Stimulated activated CD8-positive, alpha-beta memory T cell treated with anti-CD3 and anti-CD28 coated beads, Interleukin-12 subunit alpha, Interleukin-12 subunit beta, amount 100 ng/mL, for 24 hours (primary cell): ENCODE measurements around the gene ACTL7B.
"Not testable (repeated sequence)": the region's sequence is repeated elsewhere in the genome, so short reads cannot be mapped to it uniquely, and the experiment has no call there.

Source experiments
- DNase-seq: peaks from one replicate; pipeline ENCODE4 v3.0.0-alpha.2; 2020; ENCODE audit errors: extremely low read depth

ACTL7B gene, protein sequence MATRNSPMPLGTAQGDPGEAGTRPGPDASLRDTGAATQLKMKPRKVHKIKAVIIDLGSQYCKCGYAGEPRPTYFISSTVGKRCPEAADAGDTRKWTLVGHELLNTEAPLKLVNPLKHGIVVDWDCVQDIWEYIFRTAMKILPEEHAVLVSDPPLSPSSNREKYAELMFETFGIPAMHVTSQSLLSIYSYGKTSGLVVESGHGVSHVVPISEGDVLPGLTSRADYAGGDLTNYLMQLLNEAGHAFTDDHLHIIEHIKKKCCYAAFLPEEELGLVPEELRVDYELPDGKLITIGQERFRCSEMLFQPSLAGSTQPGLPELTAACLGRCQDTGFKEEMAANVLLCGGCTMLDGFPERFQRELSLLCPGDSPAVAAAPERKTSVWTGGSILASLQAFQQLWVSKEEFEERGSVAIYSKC

DNA sequence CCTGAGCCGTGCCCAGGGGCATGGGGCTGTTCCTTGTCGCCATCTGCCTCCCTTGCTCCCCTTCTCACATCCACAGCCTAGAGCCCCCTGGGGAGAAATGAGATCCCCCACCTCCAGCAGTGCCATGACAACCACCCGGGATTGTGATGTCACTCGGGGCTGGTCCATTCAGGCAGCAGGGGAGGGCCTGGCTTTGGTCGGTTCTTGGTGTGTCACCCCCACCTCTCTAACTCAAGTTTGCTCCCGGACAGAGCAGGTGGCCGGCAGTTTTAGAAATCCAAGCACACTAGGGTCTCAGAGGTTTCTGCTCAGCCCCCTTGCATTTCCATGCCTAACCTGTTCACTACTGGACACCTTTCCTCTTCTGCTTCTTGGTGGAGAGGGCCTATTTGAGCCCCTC is at the start of gene ACTL7B:
Gene ACTL7B, minus strand, starts transcription at position 99 of the 400 bp plus-strand sequence. Its CDS starts 56 bp downstream, at position 43.
- DNase-seq, result no peak

DNA sequence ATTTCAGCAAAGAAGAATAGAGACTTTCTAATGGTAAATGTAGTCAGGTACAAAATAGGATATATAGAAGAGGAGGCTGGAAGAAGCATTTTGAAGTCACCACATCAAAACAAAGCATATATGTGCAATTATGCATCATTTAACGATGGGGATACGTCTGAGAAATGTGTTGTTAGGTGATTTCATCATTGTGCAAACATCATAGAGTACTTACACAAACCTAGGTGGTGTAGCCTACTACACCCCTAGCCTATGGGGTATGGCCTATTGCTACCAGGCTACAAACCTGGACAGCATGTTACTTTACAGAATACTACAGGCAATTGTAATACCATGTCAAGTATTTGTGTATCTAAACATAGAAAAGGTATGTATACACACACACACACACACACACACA is 49.7 kb upstream of the ACTL7B start:
- DNase-seq, result no peak

DNA sequence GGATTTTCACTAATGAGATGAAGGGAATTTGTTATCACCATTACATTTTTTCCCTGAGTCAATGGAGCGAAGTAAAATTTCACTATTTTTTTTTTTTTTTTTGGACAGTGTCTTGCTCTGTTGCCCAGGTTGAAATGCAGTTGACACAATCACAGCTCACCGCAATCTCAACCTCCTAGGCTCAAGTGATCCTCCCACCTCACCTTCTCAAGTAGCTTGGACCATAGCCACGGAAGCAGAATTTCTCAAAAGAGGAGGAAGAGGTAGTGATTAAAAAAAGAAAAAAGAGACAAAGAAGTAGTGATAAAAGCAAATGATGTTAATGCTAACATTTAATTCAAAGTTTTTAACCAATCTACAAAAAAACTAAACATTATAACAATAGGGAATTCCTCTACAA is 48.4 kb upstream of the ACTL7B start:
- no peak for DNase-seq

DNA sequence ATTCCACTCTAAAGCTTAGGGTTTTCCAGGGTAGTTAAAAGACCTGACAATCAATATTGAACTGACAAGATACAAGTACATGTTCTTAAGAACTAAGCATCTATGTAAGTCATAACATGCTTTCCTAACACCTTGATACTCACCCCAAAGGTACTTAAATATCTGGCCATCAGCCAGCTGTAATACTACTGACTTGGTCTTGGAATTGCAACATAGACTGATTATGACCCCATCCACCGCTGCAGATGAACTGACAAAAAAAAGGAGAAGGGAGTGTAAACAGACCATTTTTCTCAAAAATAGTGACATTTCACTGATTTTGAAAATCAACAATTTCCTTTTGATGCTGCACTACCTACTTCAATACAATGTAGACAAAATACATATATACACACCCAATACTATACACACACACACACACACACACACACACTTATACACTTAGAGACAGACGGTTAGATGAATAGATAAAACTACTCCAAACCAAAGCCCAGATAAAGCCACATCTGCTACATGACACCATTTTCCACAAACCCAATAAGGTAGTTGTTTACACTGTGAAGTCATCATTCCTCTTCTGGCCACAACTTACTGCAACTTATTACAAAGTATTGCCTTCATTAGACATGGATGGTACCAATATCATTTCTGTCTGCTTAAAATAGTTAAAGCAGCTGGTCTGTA is 47.8 kb upstream of the ACTL7B start:
- no peak for DNase-seq

DNA sequence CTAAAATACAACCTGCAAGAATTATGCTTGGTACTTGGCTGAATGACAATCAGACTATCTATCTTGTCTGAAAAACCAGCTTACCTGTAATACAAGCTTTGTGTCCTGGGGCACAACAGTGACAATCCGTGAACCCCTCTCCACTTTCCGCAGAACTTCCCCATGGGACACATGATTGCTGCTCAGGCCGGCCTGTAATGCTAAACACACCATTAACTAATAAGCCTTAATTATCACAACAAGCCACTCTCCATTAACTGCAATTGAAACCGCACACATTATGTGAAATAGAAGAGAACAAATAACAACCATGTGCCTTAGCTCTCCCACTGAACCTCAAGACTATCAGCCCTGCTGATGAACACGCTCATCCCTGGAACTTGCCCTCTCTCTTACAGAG is 44.4 kb upstream of the ACTL7B start:
- no peak for DNase-seq

DNA sequence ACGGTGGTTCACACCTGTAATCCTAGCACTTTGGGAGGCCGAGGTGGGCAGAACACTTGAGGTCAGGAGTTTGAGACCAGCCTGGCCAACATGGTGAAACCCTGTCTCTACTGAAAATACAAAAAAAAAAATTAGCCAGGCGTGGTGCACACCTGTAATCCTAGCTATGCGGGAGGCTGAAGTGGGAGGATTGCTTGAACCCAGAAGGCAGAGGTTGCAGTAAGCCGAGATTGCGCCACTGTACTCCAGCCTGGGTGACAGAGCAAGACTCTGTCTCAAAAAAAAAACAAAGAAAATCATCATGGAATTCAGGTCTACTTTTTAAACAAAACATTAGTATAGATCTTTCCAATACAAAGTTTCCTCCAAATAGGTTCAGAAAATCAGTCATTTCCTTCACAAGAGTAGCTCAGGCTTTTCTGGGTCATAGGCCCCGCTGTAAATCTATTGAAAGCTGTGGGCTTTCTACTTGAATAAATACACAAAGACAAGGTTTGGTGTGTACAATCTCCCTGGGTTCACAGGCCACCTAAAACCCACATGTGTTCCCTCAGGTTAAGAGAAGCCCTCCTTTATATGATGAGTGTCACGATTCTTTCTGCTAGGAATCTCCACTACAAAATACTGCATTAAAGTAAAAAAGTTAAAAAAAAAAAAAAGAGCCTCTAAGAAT is 43.4 kb upstream of the ACTL7B start:
- DNase-seq, result not testable (repeated sequence)

DNA sequence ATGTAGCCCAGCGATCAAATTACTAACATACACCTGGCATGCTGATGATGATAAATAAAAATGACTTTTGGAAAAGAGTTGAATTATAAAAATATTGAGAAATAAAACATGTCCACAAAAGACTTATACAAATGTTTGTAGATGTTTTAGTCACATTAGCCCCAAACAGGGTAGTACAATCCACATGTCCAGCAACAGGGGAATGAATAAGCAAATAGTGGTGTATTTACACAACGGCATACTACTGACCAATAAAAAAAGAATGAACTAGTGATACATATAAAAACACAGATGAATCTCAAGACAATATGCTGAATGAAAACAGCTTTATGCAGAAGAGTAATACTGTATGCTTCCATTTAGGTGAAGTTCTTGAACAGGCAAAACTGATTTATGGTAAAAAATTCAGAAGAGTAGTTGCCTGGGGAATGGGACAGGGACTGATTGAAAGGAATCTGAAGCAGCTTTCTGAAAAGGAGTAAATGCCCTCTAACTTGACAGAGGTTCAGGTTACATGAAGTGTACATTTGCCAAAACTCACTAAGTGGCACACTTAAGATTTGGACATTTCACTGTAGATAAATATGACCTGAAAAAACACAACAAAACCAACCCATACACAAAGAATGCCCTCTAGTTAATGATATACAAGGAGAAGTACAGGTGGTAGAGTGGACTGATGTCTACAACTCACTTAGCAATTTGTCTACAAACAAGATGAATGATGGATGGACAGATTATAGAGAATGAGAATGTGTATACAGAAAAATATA is 41.7 kb upstream of the ACTL7B start:
- no peak for DNase-seq

DNA sequence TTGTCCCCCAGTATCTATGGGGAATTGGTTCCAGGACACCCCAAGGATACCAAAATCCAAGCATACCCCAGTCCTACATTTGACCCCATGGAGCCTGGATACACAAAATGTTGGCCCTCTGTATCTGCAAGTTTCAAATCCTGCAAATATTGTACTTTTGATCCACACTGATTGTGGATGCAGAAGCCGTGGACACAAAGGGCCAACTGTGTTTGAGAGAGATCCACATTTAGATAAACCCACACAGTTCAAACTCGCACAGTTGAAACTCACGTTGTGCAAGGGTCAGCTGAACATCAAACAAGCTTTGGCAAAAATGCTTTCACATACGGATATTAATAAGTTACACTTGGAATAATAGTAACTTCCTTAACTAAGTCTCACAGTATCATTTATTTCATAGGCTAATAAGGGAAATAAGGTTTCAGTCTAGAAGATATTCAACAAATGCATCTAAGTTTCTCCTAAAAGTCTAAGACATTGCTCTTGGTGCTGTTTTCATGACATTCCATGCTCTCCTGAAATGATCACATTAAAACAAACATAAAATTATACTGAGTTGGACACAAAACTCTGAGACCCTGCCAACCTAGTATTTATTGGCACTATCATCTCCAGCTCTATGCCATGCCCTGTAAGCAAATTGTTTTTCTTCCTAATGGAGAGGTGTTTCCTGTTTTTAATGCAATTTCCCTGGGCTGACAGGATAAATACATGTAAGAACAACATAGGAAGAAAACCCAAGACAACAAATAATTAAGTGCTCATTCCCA is 38.6 kb upstream of the ACTL7B start:
- no peak for DNase-seq

DNA sequence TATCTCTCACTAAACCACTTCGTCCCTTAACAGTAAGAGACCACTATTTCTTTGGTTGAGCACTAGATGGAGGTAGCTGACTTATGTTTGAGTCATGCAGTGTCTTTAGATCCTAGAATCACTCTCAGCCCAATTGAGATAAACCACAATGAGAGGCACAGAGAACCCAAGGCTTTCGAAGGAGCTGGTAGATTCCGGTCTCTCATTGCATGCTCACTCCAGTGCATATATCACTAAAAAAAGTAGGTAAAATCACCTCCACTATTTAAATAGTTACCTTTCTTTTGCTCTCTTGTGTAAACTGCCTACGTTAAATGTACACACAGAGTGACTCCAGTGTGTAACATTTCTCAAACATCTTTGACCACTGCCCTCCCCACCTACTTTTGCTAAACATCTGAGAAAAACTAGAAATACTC is 33.9 kb upstream of the ACTL7B start:
- DNase-seq, result no peak

DNA sequence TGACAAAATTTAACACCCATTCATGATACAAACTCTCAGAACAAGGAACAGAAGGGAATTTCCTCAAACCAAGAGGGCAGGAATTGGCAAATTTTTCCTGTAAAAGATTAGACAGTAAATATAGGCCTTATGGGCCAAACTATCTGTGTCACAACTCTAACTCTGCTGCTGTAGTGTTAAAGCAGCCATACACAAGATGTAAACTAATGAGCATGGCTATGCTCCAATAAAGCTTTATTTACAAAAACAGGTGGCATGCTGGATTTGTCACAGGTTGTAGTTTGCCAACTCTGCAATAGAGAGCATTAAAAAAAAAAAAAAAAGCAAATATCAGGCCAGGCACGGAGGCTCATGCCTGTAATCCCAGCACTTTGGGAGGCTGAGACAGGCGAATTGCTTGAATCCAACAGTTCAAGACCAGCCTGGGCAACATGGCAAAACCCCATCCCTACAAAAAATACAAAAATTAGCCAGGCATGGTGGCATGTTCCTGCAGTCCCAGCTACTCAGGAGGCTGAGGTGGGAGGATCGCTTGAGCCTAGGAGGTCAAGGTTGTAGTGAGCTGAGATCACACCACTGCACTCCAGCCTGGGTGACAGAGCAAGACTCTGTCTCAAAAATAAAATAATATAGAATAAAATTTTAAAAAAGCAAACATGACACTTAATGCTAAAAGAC is 30.9 kb upstream of the ACTL7B start:
- not testable (repeated sequence) for DNase-seq

DNA sequence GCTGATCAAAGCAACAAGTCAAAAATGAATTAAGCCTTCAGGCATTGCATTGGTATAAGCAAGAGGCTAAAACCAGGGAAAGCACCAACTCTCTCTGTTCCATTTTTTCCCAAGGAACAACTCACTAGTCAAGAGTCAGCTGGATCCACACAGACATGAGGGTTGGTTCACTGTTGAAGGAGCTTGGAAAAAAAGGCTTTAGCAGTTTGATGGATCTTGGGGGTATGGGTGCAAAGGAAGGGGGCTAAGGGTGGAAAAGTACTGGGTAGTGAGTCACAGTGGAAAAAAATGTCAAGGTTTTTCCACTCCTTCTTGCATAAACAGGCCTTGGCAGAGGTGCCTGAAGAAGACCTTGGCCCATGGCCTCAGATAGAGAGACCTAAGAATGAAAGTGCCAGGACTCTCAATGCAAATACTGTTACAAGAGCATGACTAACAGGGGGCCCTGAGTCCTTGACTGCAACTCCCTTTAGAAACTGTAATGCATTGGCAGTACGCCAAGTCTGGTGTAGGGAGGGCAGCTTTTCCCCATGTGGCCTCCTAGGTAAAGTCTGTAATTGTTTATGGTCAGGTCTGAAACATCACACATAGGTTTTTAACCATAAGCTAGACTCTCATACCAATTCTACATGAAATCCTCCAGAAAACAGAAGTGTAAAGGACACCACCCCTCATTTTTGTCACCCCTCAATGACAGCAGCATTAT is 30.0 kb upstream of the ACTL7B start:
- peak; percentile 7 for DNase-seq

DNA sequence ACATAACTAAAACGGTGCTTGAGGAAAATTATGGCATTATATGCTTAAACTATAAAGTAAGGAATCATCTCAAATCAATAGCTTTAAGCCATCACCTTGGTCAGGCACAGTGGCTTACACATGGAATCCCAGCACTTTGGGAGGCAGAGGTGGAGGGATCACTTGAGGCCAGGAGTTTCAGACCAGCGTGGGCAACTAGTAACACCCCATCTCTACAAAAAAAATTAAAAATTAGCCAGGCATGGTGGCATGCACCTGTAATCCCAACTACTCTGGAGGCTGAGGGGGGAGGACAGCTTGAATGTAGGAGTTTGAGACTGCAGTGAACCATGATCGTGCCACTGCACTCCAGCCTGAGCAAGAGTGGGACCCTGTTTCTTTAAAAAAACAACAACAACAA is 28.9 kb upstream of the ACTL7B start:
- DNase-seq, result no peak

DNA sequence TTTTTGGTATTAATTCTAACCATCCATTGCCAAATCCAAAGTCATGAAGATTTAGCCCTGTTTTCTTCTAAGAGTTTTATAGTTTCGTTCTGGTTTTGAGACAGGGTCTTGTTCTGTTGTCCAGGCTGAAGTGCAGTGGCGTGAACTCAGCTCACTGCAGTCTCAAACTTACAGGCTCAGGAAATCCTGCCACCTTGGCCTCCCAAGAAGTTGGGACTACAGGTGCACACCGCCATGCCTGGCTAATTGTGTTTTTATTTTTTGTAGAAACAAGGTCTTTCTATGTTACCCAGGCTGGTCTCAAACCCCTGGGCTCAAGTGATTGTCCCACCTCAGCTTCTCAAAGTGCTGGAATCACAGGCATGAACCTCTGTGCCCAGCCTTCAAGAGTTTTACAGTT is 27.3 kb upstream of the ACTL7B start:
- DNase-seq, result no peak

DNA sequence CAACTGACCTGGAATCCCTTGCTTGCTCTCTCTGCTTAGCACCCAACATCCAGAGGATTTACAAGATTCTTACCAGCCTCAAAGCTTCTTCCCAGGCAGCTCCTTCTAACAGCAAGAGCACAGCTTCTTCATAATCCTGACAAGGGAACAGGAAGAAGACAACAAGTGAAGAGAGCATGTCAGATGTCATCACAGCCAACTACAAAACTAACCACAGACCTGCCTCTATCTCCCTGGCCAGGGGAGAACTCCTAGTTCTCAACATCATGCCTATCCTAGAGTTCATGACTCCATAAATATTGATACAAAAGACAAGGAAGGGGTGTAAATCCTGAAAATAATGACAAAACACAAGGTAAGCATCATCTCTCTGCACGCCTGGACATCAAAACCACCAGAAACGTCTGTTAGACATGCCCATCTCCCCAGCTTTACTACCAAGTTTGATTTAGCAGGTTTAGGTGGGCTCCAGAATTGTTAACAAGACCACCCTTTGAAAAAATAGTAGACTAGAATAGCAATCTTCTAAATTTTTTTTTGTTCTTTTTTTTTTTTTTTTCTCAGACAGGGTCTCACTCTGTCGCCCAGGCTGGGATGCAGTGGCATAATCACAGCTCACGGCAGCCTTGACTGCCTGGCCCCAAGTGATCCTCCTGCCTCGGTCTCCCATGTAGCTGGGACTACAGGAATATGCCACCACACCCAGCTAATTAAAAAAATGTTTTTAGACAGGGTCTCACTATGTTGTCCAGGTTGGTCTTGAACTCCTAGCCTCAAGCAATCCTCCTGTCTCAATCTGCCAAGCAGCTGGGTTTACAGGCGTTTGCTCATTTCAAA is 26.5 kb upstream of the ACTL7B start:
- no peak for DNase-seq

DNA sequence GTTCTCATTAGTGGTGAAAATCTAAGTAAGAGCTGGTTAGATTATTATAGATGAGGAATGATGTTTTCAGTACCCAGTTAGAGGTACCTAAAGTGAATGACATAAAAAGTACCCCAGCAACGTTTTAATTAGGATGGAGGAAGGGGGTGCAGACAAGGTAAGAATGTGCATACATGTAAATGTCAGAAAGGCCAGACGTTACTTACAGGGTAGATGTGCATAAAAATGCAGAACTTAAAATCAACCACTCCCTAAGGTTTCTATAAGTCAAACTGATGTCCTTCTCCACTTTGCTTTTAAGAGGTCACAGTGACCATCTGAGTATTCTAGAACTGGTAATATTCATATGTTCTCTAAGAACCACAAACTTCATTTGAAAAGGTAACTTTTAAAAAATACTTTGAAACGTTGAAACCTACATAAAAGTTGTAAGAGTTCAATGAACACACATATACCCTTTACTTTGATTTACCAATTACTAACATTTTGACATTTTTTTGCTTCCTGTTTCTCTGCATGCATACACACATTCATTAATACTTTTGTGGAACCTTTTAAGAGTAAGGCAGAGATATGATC is 25.0 kb upstream of the ACTL7B start:
- no peak for DNase-seq

DNA sequence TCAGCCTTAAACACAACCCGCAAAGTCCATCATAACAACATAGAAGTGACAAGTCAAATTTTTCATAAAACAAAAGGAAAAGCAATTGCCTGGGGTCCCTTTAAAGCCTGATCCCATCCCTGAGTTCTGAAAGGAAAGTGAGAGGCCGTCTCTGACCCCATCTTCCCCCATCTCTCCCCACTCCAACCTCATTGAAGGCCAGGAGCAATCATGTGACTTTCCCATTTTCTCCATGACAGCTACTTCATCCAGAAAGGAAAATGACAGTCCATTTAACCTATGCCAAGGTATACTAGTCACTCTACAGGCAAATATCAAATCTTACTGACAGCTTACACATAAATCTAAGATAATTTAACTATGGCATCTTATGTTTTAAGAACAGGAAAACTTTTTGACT is 21.7 kb upstream of the ACTL7B start:
- DNase-seq, result no peak

DNA sequence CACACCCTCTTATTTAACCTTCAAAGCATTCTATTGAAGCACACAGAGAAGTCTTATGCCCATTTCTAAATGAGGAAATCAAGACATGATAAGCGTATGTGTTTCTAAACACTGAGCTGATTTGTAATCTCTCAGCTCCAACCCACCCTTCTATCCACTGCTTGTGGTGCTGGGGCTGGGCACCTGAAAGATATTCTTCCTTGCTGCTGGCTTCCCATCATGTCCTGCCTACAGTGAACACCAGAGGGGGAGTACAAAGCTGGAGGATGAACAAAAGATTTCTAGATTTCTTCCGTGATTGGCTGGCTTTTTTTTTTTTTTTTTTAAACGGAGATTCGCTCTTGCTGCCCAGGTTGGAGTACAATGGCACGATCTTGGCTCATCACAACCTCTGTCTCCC is 20.6 kb upstream of the ACTL7B start:
- DNase-seq, result no peak

DNA sequence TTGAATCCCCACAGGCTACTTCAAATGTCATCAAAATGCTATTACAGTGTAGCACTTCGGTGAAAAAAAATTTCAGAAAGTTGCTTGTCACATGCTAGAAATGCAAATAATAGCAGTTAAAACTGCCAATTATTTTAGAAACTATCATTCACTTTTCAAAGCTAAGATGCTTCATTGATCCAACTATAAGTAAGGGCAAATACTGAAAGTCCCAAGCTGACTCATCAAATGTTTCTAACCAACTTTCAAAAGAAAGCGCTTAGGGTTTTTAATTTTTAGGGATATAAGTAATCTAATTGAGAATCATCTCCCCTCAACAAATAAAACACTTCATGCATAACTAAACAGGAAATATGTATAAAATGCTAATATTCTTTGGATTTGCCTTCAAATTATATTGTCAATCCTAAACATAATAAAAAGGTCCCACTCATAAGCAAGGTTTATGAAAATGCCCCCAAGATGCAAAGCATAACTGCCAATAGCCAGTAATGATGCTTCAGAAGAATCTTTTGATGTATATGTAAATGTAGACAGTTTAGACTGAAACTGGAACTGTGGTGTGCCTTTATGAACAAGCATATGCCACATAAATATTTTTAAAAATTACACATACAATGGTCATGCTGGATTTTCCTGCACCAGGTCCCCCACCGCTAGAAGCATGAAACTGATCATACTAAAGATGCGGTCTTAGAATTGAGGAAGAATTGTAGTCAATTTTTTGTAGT is 18.4 kb upstream of the ACTL7B start:
- no peak for DNase-seq
